Measurements from ENCODE around the gene RUNX1. TPM values are rescaled to one million over a fixed set of nuclear protein-coding genes. Genes with fewer than 3 reads are reported as not detected.

RUNX1 gene
- total RNA-seq, 2 donors from 2014 or later = 21.3 to 23.0 TPM

DNA sequence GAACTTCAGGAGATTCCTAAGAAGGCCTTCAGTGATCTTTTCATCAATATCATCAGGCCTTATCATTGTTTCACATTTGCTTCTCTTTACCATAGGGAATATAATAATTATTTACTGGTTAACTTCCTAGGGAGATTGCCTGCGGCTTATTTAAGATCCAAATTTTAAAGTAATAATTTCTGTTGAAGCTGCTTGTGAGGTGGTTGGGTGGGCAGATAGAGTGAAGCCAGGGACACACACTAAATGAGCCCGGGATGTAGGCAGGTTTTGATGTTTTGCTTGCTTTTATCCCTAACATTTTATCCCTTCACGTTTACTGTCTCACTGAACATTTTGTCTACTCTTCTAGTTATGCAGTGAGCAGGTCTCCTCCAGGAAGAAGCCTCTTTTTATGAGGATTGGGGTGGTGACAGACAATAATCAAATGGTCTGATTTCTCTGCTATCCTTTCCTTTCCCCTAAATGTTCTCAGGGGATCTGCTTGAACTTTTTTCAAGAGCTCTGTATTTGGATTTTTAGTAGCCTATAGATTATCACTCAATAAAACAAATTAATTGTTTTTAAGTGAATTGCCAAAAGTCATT is 164.7 kb downstream of the RUNX1 start:
- peak overlapping the region; percentile 50 for H3K27ac ChIP-seq
- intact Hi-C loops (cut with DNase I) = no loop called here
- H3K9me3 ChIP-seq = no peaks in the 10 kb centered on the region
- no peaks in the 10 kb centered on the region for H3K27me3 ChIP-seq
- H3K4me1 ChIP-seq = peaks cover 4% of the 10 kb centered on the region
- H3K9ac ChIP-seq (ENCODE audit: low read depth in 2 of 2, low read length in 2 of 2) = peak overlapping the region; percentile 33 to 52
- no peak for DNase-seq
- peak overlapping the region; percentile 62 for H3K4me3 ChIP-seq
- no peaks in the 10 kb centered on the region for H3K36me3 ChIP-seq
- TF ChIP-seq, protein P1, sequence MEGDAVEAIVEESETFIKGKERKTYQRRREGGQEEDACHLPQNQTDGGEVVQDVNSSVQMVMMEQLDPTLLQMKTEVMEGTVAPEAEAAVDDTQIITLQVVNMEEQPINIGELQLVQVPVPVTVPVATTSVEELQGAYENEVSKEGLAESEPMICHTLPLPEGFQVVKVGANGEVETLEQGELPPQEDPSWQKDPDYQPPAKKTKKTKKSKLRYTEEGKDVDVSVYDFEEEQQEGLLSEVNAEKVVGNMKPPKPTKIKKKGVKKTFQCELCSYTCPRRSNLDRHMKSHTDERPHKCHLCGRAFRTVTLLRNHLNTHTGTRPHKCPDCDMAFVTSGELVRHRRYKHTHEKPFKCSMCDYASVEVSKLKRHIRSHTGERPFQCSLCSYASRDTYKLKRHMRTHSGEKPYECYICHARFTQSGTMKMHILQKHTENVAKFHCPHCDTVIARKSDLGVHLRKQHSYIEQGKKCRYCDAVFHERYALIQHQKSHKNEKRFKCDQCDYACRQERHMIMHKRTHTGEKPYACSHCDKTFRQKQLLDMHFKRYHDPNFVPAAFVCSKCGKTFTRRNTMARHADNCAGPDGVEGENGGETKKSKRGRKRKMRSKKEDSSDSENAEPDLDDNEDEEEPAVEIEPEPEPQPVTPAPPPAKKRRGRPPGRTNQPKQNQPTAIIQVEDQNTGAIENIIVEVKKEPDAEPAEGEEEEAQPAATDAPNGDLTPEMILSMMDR (IDR thresholded peaks at IDR 0.05) = no peak

DNA sequence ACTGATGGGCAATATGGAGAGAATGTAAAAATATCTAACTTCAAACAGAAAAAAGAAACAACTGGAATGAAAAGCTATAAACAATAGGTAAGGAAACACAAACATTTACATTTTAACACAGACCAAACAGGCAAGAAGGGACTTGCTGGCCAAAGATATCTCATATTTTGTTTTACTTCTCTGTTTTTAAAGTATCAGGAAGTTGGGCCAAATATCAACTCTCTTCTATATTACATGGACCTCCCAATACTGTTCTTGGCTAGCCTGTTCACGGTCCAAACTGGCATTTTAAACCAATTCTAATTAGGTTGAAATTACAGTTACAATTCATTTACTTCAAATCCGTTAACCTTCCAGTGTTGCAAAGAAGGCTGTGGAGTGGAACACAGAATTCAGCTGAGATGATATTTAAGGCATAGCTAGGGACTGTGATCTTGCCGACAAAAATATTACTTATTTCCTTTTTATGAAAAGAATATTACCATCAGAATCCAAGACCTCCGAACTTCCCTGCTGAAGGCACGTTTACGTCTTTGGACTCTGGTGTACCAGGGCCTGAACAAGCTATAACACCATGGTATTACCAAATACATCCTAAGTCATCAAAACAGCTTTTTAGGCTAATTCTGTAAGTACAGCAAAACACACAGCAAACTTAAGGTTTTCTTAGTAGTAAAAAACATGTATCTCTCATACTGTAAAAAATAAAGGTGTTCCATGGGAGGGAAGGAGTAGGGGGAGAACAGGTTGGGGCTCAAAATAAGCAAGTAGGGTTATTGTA is 165.4 kb downstream of the RUNX1 start:
- Histone ChIP-seq H3K36me3 (no peaks in the 10 kb centered on the region), H3K9ac (ENCODE audit: low read depth in 2 of 2, low read length in 2 of 2) (peak overlapping the region in 1 of 2 donors; percentile 52), H3K27me3 (no peaks in the 10 kb centered on the region), H3K4me3 (no peak overlapping the region), H3K4me1 (peaks cover 6% of the 10 kb centered on the region), H3K27ac (peak overlapping the region; percentile 50), H3K9me3 (no peaks in the 10 kb centered on the region)
- TF ChIP-seq, protein P1 (IDR thresholded peaks at IDR 0.05) = no peak
- intact Hi-C loops (cut with DNase I) = no loop called here
- no peak for DNase-seq

DNA sequence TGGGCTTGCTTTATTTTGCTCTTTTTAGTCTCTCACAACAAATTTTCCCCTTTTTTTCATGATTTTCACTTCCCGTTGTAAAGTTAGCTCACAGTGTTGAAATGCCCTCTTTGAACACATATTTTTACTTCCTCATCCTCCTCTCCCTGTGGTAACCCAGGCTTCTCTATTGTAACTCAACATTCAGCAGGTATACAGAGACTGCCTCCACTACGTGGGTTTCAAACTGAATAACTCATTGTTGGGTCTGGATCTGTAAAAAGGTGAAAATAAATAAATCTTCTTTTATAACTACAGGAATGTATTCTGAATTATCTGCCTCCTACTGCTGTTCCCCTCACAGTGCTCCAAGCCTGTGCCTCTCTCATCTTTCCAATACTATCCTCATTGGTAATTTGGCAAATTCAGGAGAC is 166.4 kb downstream of the RUNX1 start:
- Histone ChIP-seq H3K4me1 (peaks cover 6% of the 10 kb centered on the region), H3K9ac (ENCODE audit: low read depth in 2 of 2, low read length in 2 of 2) (peak overlapping the region in 1 of 2 donors; percentile 42), H3K27ac (peak overlapping the region; percentile 50), H3K4me3 (no peak overlapping the region), H3K27me3 (no peaks in the 10 kb centered on the region), H3K36me3 (no peaks in the 10 kb centered on the region), H3K9me3 (no peaks in the 10 kb centered on the region)
- intact Hi-C loops (cut with DNase I) = no loop called here
- TF ChIP-seq, protein P1 (IDR thresholded peaks at IDR 0.05) = no peak
- no peak for DNase-seq

DNA sequence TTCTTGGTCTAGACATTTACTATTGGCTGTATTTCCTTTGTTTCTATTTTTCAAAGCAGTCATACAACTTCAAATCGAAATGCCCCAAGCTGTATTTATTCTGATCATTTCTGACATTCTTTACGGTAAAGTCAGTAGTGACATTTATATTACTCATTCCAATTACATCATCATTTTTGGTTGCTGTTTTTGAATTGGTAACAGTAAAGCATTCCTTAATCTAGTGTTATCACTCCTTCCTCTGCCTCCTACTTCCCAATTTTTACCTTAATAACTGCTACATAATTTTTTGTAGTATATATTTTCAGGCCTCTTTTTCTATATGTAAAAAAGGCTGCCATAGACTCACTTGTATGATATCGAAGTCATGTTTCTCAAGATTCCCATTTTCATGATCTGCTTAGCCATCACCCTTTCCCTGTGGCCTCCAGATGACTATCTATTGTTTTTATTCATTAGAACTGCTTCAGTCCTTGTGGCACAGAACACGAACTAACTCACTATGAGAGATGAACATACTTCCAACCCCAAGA is 167.2 kb downstream of the RUNX1 start:
- Histone ChIP-seq H3K27ac (peak overlapping the region; percentile 50), H3K9ac (ENCODE audit: low read depth in 2 of 2, low read length in 2 of 2) (no peak overlapping the region), H3K9me3 (no peaks in the 10 kb centered on the region), H3K4me3 (no peak overlapping the region), H3K36me3 (no peaks in the 10 kb centered on the region), H3K27me3 (no peaks in the 10 kb centered on the region), H3K4me1 (peaks cover 6% of the 10 kb centered on the region)
- DNase-seq = peak; percentile 14
- intact Hi-C loops (cut with DNase I) = no loop called here
- TF ChIP-seq, protein P1 (IDR thresholded peaks at IDR 0.05) = no peak

DNA sequence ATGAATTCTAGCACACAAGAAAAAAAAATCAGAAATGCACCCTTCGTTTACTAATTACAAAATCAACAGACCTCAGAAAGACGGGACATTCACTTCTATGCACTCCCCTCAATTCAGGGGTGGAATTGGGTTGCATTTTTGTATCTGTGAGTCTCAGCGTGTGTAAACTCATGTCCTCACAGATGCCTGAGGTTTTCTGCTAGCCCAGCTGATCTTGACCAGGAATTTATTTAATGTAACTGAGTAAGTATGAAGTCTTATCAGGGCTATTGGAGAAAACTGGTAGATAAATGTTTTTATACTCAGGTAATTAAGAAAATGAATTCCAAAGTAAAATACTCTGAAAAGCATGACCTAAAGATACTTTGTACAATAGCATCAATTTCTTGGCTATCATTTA is 167.7 kb downstream of the RUNX1 start:
- Histone ChIP-seq H3K27me3 (no peaks in the 10 kb centered on the region), H3K9me3 (no peaks in the 10 kb centered on the region), H3K36me3 (no peaks in the 10 kb centered on the region), H3K27ac (no peak overlapping the region), H3K4me1 (peaks cover 6% of the 10 kb centered on the region), H3K4me3 (no peak overlapping the region), H3K9ac (ENCODE audit: low read depth in 2 of 2, low read length in 2 of 2) (no peak overlapping the region)
- DNase-seq = peak; percentile 16
- TF ChIP-seq, protein P1 (IDR thresholded peaks at IDR 0.05) = no peak
- intact Hi-C loops (cut with DNase I) = no loop called here
